Dendritic cell treated with granulocyte-macrophage colony-stimulating factor and Interleukin-4, amounts not matched to agents 40 ng/mL and 50 ng/mL, for 4 days (primary cell): ENCODE data around the gene IL12RB1.
"Not testable (repeated sequence)": the region's sequence is repeated elsewhere in the genome, so short reads cannot be mapped to it uniquely, and the experiment has no call there.

ENCODE experiments used
- H3K27ac Mint-ChIP-seq: one replicate; pipeline ENCODE4 v1.8.0; 2022; ENCODE audit warnings: mild to moderate bottlenecking, mixed read lengths
- H3K27me3 Mint-ChIP-seq: one replicate; pipeline ENCODE4 v1.8.0; 2022; ENCODE audit warnings: mild to moderate bottlenecking, mixed read lengths
- H3K36me3 Mint-ChIP-seq: one replicate; pipeline ENCODE4 v1.8.0; 2022; ENCODE audit warnings: low read depth, mixed read lengths
- H3K4me1 Mint-ChIP-seq: one replicate; pipeline ENCODE4 v1.8.0; 2022; ENCODE audit warnings: low read depth, mixed read lengths
- H3K4me3 Mint-ChIP-seq: one replicate; pipeline ENCODE4 v1.8.0; 2022; ENCODE audit warnings: mild to moderate bottlenecking, moderate library complexity, mixed read lengths
- H3K9me3 Mint-ChIP-seq: one replicate; pipeline ENCODE4 v1.8.0; 2022; ENCODE audit warnings: mixed read lengths
- intact Hi-C: fragments of 100-400 bp; cut with micrococcal nuclease; formaldehyde crosslinking; loops from one replicate; pipeline ENCODE4 v1.15.0; 2022

The IL12RB1 gene

GRCh38 chr19:18032102-18032501, 54.6 kb downstream of the IL12RB1 start:
- intact Hi-C loops, H3K4me3 Mint-ChIP-seq, H3K9me3 Mint-ChIP-seq, H3K27me3 Mint-ChIP-seq, H3K27ac Mint-ChIP-seq, H3K36me3 Mint-ChIP-seq: not testable (repeated sequence)
- H3K4me1 Mint-ChIP-seq, result peaks cover 32% of the 10 kb centered on the region

- H3K4me3 Mint-ChIP-seq, H3K36me3 Mint-ChIP-seq, intact Hi-C loops, H3K27me3 Mint-ChIP-seq, H3K9me3 Mint-ChIP-seq: not testable (repeated sequence)
- Mint-ChIP-seq H3K27ac (peak overlapping the region; percentile 53), H3K4me1 (peaks cover 32% of the 10 kb centered on the region)
Measured at GRCh38 chr19:18031401-18031800, 55.3 kb downstream of the IL12RB1 start.

GRCh38 chr19:18029617-18030338, 57.0 kb downstream of the IL12RB1 start:
- Mint-ChIP-seq H3K27ac (peak overlapping the region; percentile 35), H3K4me3 (no peak overlapping the region), H3K36me3 (no peaks in the 10 kb centered on the region), H3K4me1 (peaks cover 35% of the 10 kb centered on the region), H3K9me3 (no peaks in the 10 kb centered on the region), H3K27me3 (no peaks in the 10 kb centered on the region)
- intact Hi-C loops, result no loop called here

GRCh38 chr19:18027151-18027550, 59.6 kb downstream of the IL12RB1 start:
- intact Hi-C loops, result no loop called here
- Mint-ChIP-seq H3K9me3 (no peaks in the 10 kb centered on the region), H3K4me3 (no peak overlapping the region), H3K27me3 (no peaks in the 10 kb centered on the region), H3K4me1 (peaks cover 47% of the 10 kb centered on the region), H3K27ac (no peak overlapping the region), H3K36me3 (peaks cover 4% of the 10 kb centered on the region)

- H3K4me3 Mint-ChIP-seq, result peak overlapping the region; percentile 65
- intact Hi-C loops, result loop anchor here (5.0 kb wide), 1 partner anchor 34 kb away; no protein-coding TSS in a partner anchor
- H3K9me3 Mint-ChIP-seq, result no peaks in the 10 kb centered on the region
- no peaks in the 10 kb centered on the region for H3K27me3 Mint-ChIP-seq
- peaks cover 6% of the 10 kb centered on the region for H3K36me3 Mint-ChIP-seq
- peaks cover 56% of the 10 kb centered on the region for H3K4me1 Mint-ChIP-seq
- H3K27ac Mint-ChIP-seq, result peak overlapping the region; percentile 89
Measured at GRCh38 chr19:18023622-18024251, 63.0 kb downstream of the IL12RB1 start.

GRCh38 chr19:18021121-18021755, 65.5 kb downstream of the IL12RB1 start:
- Mint-ChIP-seq H3K4me1 (peaks cover 76% of the 10 kb centered on the region), H3K27me3 (no peaks in the 10 kb centered on the region), H3K36me3 (peaks cover 6% of the 10 kb centered on the region), H3K27ac (peak overlapping the region; percentile 89), H3K4me3 (peak overlapping the region; percentile 61), H3K9me3 (no peaks in the 10 kb centered on the region)
- intact Hi-C loops, result loop anchor here (5.0 kb wide), 1 partner anchor 36 kb away; no protein-coding TSS in a partner anchor

- Mint-ChIP-seq H3K27ac (peak overlapping the region; percentile 89), H3K27me3 (no peaks in the 10 kb centered on the region), H3K9me3 (no peaks in the 10 kb centered on the region), H3K4me3 (no peak overlapping the region), H3K4me1 (peaks cover 78% of the 10 kb centered on the region), H3K36me3 (peaks cover 12% of the 10 kb centered on the region)
- intact Hi-C loops, result loop anchor here (5.0 kb wide), 1 partner anchor 37 kb away; no protein-coding TSS in a partner anchor
Measured at GRCh38 chr19:18020212-18021085, 66.3 kb downstream of the IL12RB1 start.

GRCh38 chr19:18017275-18018083, 69.3 kb downstream of the IL12RB1 start:
- Mint-ChIP-seq H3K4me3 (peak overlapping the region; percentile 0), H3K27me3 (no peaks in the 10 kb centered on the region), H3K27ac (peak overlapping the region; percentile 73), H3K9me3 (no peaks in the 10 kb centered on the region), H3K36me3 (peaks cover 41% of the 10 kb centered on the region), H3K4me1 (peaks cover 77% of the 10 kb centered on the region)
- intact Hi-C loops, result no loop called here

- peaks cover 68% of the 10 kb centered on the region for H3K4me1 Mint-ChIP-seq
- H3K36me3 Mint-ChIP-seq, result peaks cover 47% of the 10 kb centered on the region
- H3K27me3 Mint-ChIP-seq, result no peaks in the 10 kb centered on the region
- H3K27ac Mint-ChIP-seq, result peak overlapping the region; percentile 73
- H3K4me3 Mint-ChIP-seq, result no peak overlapping the region
- no peaks in the 10 kb centered on the region for H3K9me3 Mint-ChIP-seq
- intact Hi-C loops, result no loop called here
Measured at GRCh38 chr19:18016209-18016910, 70.4 kb downstream of the IL12RB1 start.

GRCh38 chr19:18014197-18014596, 72.5 kb downstream of the IL12RB1 start:
- H3K9me3 Mint-ChIP-seq, result no peaks in the 10 kb centered on the region
- H3K4me3 Mint-ChIP-seq, result no peak overlapping the region
- peaks cover 53% of the 10 kb centered on the region for H3K4me1 Mint-ChIP-seq
- H3K36me3 Mint-ChIP-seq, result peaks cover 69% of the 10 kb centered on the region
- no peaks in the 10 kb centered on the region for H3K27me3 Mint-ChIP-seq
- intact Hi-C loops, result no loop called here
- H3K27ac Mint-ChIP-seq, result no peak overlapping the region

GRCh38 chr19:18013210-18014111, 73.3 kb downstream of the IL12RB1 start:
- H3K9me3 Mint-ChIP-seq, result no peaks in the 10 kb centered on the region
- no peak overlapping the region for H3K27ac Mint-ChIP-seq
- intact Hi-C loops, result no loop called here
- H3K4me3 Mint-ChIP-seq, result no peak overlapping the region
- peaks cover 54% of the 10 kb centered on the region for H3K4me1 Mint-ChIP-seq
- H3K27me3 Mint-ChIP-seq, result no peaks in the 10 kb centered on the region
- H3K36me3 Mint-ChIP-seq, result peaks cover 76% of the 10 kb centered on the region

- peaks cover 92% of the 10 kb centered on the region for H3K36me3 Mint-ChIP-seq
Measured at GRCh38 chr19:18010149-18010548, 76.6 kb downstream of the IL12RB1 start.

More at GRCh38 chr19:18010149-18010548, 76.6 kb downstream of the IL12RB1 start:
- no peak overlapping the region for H3K27ac Mint-ChIP-seq
- no peak overlapping the region for H3K4me3 Mint-ChIP-seq
- intact Hi-C loops, result no loop called here
- no peaks in the 10 kb centered on the region for H3K27me3 Mint-ChIP-seq
- peaks cover 46% of the 10 kb centered on the region for H3K4me1 Mint-ChIP-seq
- H3K9me3 Mint-ChIP-seq, result no peaks in the 10 kb centered on the region
